GM18508 (cell line): ENCODE data around the gene PDE9A.
"Not testable (repeated sequence)": the region's sequence is repeated elsewhere in the genome, so short reads cannot be mapped to it uniquely, and the experiment has no call there.

Experiments
- ATAC-seq: cut with Tn5 transposase; IDR thresholded peaks from one replicate; pipeline ENCODE4 v1.9.1; 2021; ENCODE audit warnings: moderate number of reproducible peaks; ENCODE audit not compliant: insufficient read depth, unreplicated experiment

PDE9A gene

DNA sequence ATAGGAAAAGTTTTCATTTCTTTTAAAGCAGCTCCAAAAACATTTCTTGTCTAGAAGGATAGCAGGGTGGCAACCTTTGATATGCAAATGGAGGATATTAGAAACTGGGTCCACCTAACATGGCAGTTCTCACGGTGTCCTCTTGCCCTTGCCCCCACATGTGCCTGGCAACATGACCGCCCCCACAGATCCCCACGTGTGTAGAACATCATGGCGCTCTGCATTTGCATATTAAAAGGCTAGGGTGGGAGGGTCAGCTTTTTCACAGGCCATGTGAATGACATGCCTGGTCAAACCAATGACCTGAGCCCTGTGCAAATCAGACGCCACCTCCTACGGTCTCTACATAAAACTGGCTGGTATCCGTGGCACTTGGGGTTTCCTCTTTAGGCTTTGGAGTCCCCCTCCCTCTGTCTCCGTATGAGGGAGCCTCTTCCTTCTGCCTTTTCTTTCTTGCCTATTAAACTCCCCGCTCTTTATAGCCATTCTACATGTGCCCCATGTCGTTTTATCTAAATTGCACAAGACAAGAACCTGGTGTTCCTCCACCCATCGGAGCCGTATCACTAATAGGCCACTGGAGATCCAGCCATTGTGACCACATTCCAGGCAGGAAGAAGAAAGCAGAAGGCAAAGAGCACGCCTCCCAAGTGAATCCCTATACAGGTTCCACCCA, 154.7 kb downstream of the PDE9A start:
- ATAC-seq: no peak

DNA sequence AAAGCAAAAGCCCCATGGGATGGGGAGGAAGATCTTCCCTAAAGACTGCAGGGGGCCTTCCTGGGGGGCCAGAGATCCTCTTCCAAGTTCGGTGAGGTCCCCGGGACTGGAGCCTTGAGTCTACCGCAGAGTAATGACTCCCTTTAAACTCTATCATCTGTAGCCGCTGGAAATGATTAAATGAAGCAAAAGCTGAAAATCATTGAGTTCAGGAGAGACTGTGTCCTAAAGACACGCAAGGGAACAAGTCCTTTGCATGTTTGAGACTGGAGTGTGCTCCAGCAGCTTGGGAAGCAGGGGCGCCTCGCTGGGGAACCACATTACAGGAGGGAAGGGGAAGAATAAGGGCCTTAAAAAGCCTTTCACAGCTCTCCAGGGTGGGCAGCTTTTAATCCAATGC, 155.8 kb downstream of the PDE9A start:
- no peak for ATAC-seq

GRCh38 chr21:42809577-42810475, 156.4 kb downstream of the PDE9A start:
- ATAC-seq: no peak

- ATAC-seq: no peak
Measured at GRCh38 chr21:42811960-42812359, 158.5 kb downstream of the PDE9A start.

- ATAC-seq: not testable (repeated sequence)
Measured at GRCh38 chr21:42812528-42813241, 159.3 kb downstream of the PDE9A start.

- no peak for ATAC-seq
Measured at GRCh38 chr21:42815217-42815616, 161.8 kb downstream of the PDE9A start.

GRCh38 chr21:42818328-42818749, 164.9 kb downstream of the PDE9A start:
- no peak for ATAC-seq

GRCh38 chr21:42819861-42820615, 166.6 kb downstream of the PDE9A start:
- ATAC-seq: no peak

DNA sequence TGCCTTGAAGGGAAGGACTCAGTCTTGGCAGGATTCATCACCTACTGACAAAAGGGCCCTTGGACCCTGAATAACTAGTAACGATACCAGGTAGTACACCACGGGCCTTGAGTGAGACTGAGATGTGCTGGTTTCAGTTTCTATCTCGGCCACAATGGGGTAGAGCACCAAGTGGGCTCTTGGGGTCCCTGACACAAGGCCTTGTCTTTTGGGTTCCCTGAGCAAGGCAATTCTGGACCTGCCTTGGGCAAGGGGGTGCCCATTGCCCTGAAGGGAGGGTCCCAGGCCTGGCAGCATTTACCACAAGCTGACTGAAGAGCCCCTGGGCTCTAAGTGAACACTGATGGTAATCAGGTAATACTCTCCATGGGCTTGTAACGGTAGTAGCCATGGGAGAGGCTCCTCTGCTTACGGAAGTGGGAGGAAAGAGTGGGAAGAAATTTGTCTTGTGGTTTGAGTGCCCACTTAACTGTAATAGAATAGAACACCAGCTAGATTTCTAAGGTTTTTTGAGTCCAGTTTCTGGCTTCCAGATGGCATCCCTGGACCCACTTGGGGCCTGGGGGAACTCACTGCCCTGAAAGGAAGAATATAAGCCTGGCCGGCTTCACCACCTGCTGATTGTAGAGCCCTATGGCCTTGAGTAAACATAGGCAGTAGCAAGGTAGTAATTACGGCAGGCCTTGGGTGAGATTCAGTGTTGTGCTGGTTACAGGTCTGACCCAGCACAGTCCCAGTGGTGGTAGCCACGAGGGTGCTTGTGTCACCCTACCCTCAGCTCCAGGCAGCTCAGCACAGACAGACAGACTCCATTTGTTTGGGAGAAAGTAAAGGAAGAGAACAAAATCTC, 167.4 kb downstream of the PDE9A start:
- no peak for ATAC-seq
